COR-L47 (cell line): Measurements from ENCODE around the gene SLC26A1.
A peak's percentile ranks its signal among the peaks of the same experiment; 100 is the strongest.

Source experiments
- DNase-seq: peaks from one replicate; lab custom pipeline; 2025; lab: John Stamatoyannopoulos, UW

SLC26A1 gene, protein sequence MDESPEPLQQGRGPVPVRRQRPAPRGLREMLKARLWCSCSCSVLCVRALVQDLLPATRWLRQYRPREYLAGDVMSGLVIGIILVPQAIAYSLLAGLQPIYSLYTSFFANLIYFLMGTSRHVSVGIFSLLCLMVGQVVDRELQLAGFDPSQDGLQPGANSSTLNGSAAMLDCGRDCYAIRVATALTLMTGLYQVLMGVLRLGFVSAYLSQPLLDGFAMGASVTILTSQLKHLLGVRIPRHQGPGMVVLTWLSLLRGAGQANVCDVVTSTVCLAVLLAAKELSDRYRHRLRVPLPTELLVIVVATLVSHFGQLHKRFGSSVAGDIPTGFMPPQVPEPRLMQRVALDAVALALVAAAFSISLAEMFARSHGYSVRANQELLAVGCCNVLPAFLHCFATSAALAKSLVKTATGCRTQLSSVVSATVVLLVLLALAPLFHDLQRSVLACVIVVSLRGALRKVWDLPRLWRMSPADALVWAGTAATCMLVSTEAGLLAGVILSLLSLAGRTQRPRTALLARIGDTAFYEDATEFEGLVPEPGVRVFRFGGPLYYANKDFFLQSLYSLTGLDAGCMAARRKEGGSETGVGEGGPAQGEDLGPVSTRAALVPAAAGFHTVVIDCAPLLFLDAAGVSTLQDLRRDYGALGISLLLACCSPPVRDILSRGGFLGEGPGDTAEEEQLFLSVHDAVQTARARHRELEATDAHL

DNA sequence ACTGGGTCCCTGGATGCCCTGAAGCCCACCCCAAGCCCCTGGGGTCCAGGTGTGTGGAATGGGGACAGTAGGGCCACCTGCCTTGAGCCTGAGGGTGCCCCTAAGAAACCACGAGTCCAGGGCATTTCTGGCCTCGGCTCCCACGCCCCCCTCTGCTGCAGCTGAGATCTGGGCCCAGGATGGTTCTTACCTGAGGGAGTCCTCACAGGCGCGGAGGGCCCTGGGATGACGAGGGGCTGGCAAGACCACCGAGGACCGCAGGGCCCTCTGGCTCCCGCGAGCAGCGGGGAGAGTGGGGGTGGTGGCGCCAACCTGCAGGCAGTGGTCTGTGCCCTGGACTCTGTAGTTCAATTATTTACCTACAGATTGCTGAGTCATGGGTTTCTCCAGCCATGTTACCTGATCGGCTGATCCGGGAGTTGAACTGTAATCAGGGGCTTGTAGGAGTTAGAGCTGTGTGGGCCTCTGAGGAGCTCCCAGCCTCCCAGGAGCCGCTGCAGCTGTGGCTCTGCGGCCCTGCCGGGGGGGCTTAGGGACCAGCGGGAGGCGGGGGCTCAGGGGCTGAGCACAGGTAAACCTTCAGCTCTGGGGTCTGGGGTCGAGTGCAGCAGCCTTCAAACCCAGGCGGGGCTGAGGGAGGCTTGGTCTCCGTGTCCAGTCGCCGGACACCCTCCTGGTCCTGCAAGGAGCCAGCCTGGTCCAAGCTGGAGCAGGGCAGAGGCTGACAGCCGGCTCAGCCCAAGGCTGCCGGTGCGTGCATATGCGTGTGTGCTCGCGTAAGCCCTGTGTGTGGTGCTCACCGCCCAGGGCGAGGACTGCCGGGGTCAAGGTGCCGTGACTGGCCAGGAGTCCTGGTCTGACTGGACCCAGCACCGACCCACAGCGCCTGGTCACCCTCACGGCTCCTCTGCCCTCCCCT lies at the start of gene SLC26A1:
Gene SLC26A1 (minus strand): TSS at position 294 of the 919 bp plus-strand sequence. CDS start 1,701 bp downstream, outside the sequence.
- DNase-seq = no peak

DNA sequence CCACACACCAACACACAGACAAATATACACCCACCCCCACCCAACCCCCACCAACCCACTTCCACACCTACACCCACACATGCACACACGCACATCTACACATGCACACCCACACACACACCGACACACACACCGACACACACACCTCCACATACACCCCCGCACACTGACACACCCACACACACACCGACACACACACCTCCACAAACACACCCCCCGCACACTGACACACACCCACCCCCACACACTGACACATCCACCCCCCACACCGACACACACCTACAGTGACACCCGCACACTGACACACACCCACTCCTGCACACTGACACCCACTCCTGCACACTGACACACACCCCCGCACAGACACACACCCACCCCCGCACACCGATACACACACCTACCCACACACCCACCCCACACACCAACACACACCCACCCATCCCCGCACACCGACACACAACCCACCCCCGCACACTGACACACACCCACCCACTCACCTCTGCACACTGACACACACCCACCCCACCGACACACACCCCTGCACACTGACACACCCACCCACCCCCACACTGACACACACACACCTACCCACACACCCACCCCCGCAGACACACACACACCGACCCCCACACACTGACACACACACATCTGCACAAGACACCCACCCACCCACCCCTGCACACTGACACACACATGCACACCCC lies 49.3 kb upstream of the SLC26A1 start:
- no peak for DNase-seq

DNA sequence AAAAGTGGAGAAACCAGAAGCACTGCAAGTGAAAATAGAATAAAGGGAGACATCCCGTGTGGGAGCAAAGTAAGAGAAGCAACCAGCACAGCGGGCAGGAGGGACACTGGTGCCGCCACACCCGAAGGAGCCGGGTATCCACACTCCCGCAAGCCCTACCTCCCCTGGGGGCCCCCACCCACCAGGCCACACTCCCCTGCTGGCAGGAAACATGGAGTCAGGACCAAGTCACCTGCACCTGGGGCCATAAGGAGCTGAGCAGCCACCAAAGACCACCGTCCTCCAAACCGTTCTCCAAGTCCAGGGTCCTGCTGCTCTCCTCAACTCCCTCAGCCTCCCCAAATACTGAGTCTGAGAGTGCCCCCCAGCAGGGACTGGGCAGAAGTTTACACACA lies 48.7 kb upstream of the SLC26A1 start:
- no peak for DNase-seq

DNA sequence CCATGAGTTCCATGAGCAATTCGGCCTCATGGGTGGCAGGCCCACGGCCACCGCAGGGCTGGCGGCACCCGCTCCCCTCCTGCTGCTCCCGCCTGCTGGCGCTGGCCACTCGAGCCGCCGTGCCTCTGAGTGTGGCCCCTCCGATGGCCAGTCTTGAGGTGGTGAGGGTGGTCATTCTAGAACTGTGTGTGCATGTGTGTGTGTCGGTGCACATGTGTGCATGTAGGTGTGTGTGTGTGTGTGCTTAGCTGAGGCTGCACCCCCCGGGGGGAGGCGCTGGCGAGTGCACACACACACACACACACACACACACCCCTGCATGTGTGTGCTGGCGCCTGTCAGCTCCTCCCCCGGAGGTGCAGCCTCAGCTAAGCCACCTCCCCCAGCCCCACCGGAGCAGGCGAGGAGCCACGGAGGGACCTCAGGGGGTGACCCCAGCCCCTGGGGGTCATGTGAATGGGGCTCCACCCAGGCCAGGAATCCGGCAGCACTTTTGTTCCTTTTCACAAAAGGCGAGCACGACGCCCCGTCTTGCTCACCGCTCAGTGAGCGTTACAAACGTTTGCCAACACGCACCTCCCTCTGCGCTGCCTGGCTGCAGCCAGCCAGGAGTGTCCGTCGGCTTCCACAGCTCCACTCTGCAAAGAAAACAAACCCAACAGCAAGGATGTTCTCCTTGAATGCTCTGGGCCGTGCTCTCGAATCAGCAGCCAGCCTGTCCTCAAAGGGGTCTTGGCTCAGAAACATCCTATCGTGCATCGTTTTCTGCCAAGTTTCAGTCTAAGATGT lies 48.1 kb upstream of the SLC26A1 start:
- peak; percentile 45 for DNase-seq

DNA sequence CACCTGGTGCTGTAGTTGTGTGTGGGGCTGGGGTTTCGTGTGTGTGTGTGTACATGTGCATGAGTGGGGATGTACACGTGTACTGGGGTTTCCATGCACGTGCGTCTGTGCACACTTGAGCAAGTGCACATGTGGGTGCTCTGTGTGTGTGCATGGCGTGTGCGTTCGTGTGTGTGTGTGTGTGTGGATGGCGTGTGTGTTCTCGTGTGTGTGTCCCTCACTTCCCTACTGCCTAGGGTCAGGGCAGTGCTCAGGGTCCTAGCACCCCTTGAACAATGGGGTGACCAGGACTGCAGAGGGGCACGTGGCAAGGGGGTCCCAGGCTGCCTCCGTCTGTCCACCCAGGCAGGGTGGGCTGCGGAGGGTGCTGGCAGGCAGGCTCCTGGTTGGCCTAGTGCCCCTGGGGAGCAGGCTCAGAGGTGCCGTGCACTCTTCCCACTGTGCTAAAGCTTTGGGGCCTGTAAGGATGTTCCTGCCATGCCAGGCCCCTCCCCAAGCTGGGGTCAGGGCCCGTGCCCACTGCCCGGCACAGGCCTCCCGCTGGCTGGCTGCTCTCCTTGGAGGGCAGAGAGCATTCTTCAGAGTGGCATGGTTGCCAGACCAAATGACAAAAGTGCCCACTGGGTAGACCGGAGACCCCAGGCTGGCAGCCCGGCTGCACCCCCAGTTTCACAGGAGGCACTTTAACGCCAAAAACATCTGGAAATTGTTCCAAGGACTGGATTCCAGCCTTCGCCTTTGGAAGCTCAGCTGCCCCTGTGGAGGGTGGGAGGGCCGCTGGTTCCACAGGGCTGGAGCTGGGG lies 47.3 kb upstream of the SLC26A1 start:
- DNase-seq = no peak

DNA sequence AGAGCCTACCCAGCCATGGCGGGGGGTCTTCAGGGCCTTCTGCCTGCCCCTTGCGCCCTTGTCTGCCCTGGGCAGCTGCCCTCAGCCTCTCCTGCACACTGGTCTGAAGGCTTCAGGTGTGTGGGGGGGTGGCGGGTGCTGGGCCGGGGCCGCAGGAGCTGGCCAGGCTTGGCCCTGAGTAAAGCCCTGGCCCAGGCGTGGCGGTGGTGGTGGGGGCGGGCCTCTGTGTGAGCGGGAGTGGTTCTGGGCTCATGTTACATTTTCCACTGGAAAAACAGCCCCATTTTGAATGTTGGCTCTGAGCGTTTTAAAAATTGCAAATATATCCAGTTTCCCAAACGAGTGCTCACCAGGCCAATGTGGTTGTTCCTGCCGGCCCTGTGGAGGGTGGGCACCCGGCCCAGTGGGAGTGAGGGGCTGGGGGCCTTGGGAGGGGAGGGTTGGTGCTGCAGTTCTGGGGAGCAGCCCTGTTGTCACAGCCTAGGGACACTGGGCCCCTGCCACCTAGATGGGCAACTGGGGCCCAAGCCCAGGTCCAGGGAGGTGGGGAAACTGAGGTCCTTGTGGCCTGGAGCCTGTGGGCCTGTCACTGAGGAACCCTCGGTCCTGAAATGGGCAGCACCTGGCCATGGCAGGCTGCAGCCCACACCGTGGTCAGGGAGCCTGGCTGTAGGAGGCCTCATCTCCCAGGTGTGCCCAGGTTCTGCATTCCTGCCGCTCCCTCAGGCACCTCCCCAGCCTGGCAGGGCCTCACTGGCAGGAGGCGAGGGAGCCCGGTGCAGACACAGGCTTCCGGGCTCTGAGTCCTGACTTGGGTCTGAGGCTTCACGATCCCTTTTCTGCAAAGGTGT lies 46.5 kb upstream of the SLC26A1 start:
- DNase-seq = no peak

DNA sequence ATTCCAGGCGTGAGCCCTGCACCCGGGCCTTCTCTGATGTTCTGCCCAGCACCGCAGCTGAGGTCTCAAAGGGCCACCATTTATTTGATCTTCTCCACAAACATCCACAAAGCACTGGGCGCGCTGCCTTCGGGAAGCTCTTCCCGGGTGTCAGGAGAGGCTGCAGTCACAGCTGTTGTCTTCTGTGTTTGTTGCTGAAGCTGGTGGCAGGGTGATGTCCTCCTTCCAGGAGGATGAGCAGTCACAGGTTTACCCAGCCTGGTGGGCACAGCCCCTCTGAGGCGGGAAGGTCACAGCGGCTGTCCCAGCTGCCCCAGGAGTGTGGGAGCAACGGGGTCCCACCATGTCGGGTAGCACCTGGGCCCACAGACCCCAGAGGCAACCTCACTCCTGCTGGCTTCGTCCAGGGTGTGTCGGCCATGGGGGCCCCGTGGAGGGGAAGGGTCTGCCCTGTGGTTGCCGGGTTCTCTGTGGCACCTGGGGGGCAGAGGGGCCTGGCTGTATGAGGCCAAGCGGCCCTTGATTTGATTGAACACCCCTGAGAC lies 45.8 kb upstream of the SLC26A1 start:
- no peak for DNase-seq

DNA sequence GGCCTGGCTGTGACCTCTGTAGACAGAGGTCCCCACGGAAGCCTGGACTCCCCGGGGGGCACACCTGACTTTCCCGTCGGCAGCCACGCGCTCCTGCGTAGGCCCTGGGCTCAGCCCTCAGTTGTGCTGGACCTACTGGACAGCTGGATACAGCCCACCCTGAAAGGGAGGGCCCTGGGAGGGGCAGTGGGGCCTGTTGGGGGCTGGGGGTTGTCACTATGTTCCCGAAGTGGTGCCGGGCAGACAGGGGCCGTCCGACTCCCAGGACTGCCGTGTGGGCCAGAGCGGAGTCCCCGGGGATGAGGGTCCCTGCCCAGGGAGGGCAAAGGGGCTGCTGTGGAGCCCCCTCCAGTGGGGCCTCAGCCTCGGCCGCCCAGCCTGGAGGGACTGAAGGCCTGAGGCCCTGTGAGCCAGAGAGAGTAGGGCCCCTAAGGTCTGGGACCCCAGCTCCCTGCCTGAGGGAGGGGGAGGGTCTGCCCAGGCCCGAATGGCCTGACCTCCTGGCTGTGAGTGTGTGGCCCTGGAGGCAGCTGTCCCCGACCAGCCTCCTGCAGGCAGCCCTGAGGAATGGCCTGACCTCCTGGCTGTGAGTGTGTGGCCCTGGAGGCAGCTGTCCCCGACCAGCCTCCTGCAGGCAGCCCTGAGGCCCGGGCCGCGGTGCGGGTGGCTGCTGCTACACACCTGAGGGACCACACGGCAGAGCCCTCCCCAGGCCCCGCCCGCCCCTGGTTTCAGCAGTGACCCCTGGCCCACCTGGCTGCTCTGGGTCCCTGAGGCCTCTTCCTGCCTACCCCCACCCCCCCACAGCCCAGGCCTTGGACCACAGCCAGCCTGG lies 44.0 kb upstream of the SLC26A1 start:
- DNase-seq = no peak

DNA sequence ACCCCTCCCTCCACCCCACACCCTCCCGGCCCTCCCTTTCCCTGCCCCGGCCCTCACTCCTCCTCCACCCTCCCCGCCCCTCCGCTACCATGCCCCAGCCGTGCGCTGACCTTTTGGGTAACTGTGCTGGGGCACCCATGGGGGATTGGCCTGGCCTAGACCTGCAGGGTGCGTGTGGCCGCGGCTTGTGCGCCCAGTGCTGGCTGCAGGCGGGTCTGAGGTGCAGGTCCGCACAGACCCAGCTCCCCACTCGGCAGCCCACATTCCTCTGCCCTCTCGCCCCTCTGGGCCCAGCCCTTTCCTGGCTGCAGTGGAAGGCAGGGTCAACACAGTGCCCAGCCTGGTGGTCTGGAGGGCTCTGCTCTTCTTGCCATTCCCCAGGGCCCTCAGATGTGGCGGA lies 42.9 kb upstream of the SLC26A1 start:
- DNase-seq = no peak

DNA sequence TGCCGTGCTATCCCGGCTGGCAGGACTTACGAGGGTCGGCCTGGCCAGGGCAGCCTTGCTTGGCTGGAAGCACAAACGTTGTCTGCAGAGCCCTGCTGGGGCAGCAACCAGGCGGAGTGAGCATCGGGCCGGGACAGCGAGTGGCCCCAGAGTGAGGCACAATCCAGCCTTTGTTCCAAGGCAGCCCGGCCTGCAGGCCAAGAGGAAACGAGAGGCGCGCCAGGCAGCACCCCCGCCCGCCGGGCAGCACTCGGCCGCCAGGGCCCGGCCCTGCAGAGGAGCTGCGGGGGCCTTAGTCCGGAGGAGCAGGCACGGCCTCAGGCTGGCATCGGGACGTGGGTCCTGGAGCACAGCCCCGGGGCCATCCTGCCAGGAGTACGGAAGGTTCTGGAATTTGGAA lies 42.3 kb upstream of the SLC26A1 start:
- DNase-seq = no peak

DNA sequence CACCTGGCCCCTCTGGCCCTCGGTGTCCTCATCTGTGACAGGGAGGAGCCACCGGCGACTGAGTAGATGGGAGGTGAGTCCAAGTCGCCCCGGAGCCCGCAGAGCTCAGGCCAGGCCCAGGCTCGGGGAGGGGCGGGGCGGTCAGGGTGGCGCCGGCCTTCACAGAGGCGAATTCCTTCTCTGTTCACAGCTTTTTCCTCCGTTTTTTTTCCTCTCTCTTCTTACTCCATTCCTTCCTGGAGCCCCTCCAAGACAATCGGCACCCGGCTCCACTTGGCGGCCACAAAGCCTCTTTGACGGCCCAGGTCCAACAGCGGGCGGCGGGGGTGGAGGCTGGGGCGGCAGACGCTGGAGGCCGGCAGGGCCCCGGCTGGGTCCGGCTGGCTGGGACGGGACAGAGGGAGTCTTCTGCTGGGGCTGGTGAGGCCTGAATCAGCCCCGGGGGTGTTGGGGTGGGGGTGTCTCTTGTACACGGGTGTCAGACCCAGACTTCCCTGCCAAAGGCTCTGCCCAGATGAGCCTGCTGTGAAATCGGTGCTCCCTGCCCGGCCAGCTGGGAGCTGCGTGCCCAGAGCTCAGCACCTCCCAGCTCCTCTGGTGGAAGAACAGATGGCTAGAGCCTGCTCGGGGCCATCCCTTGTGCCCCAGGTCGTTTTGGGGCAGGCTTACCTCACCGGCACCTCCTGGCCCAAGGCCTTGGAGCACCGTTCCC lies 40.8 kb upstream of the SLC26A1 start:
- DNase-seq = no peak

DNA sequence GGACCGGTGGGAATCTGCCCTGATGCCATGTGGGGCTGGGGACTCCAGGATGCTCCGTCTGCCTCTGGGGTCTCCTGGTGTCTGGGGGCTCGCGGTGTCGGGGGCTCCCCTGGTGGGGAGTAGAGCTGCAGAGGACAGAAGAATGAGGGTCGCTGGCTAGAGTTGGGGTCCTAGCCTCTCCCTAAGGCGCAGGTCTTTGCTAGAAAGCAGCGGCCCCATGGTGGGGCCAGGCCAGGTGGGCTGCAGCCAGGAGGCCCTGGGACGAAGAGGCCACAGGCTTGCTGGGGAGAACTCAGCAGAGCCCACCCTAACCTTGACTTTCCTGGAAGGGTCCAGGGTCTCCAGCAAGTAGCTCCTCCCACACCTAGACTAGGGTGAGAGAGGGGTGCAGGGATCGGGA lies 39.7 kb upstream of the SLC26A1 start:
- no peak for DNase-seq

DNA sequence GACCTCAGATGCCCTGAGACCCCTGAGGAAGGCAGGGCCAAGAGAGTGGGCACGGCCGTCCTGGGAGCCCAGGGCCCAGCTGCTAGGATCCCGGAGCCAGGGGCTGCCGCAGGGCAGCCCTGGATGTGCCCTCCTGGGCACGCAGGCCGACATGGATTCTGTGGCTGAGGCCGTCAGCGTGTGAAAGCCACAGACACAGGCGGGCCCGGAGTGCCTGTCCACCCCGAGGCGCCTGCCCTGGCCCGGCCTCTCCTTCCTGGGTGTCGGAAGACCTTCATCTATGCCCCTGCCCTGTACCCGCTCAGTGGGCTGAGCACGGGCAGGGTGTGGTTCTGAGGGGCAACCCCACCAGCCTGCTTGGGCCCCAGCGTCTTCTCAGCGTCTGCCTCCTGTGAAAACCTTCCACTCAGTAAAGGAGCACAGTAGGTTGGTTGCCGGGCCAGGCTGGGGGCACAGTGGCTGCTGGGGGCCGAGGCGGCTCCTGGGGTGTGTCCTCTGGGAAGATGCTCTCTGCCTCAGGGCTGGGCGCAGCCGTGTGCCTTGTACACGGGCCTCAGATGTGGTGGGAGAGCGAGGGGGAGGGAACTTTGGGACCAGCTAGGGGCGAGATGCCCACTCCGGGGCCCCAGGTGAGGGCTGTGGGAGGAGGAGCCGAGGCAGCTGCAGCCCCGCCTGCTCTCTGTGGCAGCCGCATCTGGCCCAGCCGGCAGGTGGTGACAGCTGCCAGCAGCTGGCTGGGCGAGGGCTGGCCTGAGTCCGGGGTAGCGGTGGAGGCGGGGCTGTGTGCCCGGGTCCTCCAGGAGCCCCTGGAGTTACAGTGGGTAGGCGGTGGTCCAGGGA lies 39.0 kb upstream of the SLC26A1 start:
- peak; percentile 49 for DNase-seq

DNA sequence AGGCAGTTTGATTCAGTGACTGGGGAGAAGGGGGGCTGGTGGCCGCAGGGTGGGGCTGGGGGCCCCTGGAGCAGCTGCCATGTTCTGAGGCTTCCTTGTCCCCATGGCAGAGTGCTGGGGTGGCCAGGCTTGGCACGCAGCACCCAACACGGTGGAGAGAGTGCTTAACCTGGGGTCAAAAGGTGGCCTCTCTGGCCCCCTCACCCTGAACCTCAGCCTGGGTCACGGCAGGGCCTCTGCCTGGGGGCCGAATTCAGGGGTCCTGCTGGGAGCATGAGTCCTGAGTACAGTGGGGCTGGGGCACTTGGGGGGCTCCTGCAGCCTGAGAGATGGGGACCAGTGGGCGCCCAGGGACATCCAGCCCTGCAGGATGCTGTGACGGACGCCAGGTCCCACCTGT lies 38.1 kb upstream of the SLC26A1 start:
- DNase-seq = no peak

DNA sequence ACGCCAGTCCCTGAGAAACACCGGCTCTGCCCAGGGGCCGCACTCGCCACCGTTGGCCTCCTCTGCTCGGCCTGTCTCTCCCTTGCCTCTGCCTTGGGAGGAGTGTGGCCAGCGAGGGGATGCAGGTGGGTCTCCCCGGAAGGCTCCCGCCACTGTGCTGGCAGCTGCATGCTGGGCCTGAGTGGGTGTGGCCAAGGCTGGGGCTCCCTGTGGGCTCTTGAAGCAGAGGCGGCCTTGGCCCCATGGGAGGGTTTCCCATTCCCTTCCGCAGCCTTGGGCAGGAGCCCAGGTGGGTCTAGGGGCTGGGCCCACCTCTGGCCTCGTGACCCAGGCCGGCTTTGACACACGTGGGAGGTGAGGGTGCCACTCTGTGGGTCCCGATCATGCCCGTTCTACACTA lies 37.4 kb upstream of the SLC26A1 start:
- no peak for DNase-seq

DNA sequence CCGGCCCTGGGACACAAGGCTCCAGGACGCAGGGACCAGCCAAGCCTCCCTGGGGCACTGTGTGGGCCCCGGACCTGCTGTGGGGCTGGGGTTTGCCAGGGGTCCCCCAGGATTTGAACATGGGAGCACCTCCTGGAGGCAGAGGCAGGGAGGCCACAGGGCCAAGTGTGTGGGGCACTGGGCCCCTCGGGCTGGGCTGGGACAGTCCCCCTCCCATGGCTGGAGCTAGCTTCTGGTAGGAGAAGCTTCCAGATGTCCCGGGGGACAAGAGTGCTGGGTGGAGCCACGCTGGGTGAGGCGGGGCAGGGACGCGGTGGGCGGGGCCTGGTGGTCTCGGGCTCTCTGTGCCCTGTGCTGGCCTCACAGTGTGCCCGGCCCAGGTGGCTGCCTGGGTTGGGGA lies 36.8 kb upstream of the SLC26A1 start:
- DNase-seq = no peak
